ENCODE measurements around the gene SCN1B. TPM values are rescaled to one million over a fixed set of nuclear protein-coding genes. Genes with fewer than 3 reads are reported as not detected.

The SCN1B gene
- polyA plus RNA-seq, 2 of the 4 experiments (the other 2 are of a cell fraction), result 11.0 to 11.3 TPM

- DNase-seq (ENCODE audit: low read depth in 1 of 2, low spot score in 1 of 2), result no peak
- no peak overlapping the region for H3K4me3 ChIP-seq
- FAIRE-seq, result no peak
- no peak for ATAC-seq
- H3K9me3 ChIP-seq, result peaks cover 36% of the 10 kb centered on the region
- H3K4me2 ChIP-seq, result no peak overlapping the region
- ChIA-PET POLR2A (interaction anchor here (1.5 kb wide), 1 partner anchor 23 kb away, joined by 6 read pairs; no protein-coding TSS in a partner anchor), CTCF (interaction anchor here (5.8 to 61.4 kb wide), 3 partner anchors 11 to 60 kb away, joined by 40 to 1860 read pairs (median 67); partner anchors contain the start of genes GRAMD1A and SCN1B)
- no peaks in the 10 kb centered on the region for H3K4me1 ChIP-seq
- TF ChIP-seq SMC3 (IDR thresholded peaks at IDR 0.05), result no peak
- TF ChIP-seq JUN (IDR thresholded peaks at IDR 0.05), result no peak
- TF ChIP-seq HEYL (CRISPR knock-in tag; IDR thresholded peaks at IDR 0.05), result no peak
- TF ChIP-seq REST (IDR thresholded peaks at IDR 0.05), result no peak
- no peak for TF ChIP-seq CHD4 (IDR thresholded peaks at IDR 0.05; ENCODE audit: borderline replicate concordance)
- no peak for TF ChIP-seq CTCF (IDR thresholded peaks at IDR 0.05)
- TF ChIP-seq BCL3 (IDR thresholded peaks at IDR 0.05), result no peak
- TF ChIP-seq HOXB5 (CRISPR knock-in tag; IDR thresholded peaks at IDR 0.05), result no peak
- TF ChIP-seq ELK1 (IDR thresholded peaks at IDR 0.05; ENCODE audit: low read depth, low read length), result no peak
- TF ChIP-seq TFCP2L1 (CRISPR knock-in tag; IDR thresholded peaks at IDR 0.05), result no peak
- TF ChIP-seq ESRRA (IDR thresholded peaks at IDR 0.05; ENCODE audit: borderline replicate concordance, low read length), result no peak
- TF ChIP-seq BHLHE40 (IDR thresholded peaks at IDR 0.05; ENCODE audit: low read depth, low read length), result no peak
- no peak for TF ChIP-seq E2F6 (IDR thresholded peaks at IDR 0.05; ENCODE audit: borderline replicate concordance, low read depth)
- no peak for TF ChIP-seq HOXB13 (CRISPR knock-in tag; IDR thresholded peaks at IDR 0.05; ENCODE audit: low read depth)
- TF ChIP-seq CBX2 (IDR thresholded peaks at IDR 0.05; ENCODE audit: borderline replicate concordance, low read depth), result no peak
- no peak for TF ChIP-seq FOSL2 (IDR thresholded peaks at IDR 0.05)
- TF ChIP-seq FOSL2 (CRISPR knock-in tag; IDR thresholded peaks at IDR 0.05), result no peak
- TF ChIP-seq ZNF302 (CRISPR knock-in tag; IDR thresholded peaks at IDR 0.05), result no peak
- no peak overlapping the region for H3K27ac ChIP-seq
- WGBS (ENCODE audit: missing lambda C conversion rate), result 34% methylated on average over 4 of the region's 4 CpGs
Measured at GRCh38 chr19:34983786-34984185, 46.5 kb upstream of the SCN1B start.

GRCh38 chr19:34984287-34984686 lies 46.0 kb upstream of the SCN1B start:
- 30% methylated on average over 3 of the region's 3 CpGs for WGBS (ENCODE audit: missing lambda C conversion rate)
- ChIA-PET POLR2A (interaction anchor here (1.5 kb wide), 1 partner anchor 22 kb away, joined by 6 read pairs; no protein-coding TSS in a partner anchor), CTCF (interaction anchor here (1.5 to 61.4 kb wide), 7 partner anchors 11 to 131 kb away, joined by 4 to 1860 read pairs (median 6); partner anchors contain the start of genes GRAMD1A and SCN1B)
- Histone ChIP-seq H3K4me1 (no peaks in the 10 kb centered on the region), H3K4me2 (no peak overlapping the region), H3K4me3 (no peak overlapping the region), H3K27ac (no peak overlapping the region), H3K9me3 (peaks cover 33% of the 10 kb centered on the region)
- ATAC-seq (no peak), DNase-seq (ENCODE audit: low read depth in 1 of 2, low spot score in 1 of 2) (no peak), FAIRE-seq (peak; percentile 96)
- TF ChIP-seq PBX3 (IDR thresholded peaks at IDR 0.05) (no peak), TFCP2L1 (CRISPR knock-in tag; IDR thresholded peaks at IDR 0.05) (no peak), EP300 (IDR thresholded peaks at IDR 0.05) (no peak), GATA3 (IDR thresholded peaks at IDR 0.05; ENCODE audit: borderline replicate concordance) (no peak), FOSB (CRISPR knock-in tag; IDR thresholded peaks at IDR 0.05) (no peak), USF2 (IDR thresholded peaks at IDR 0.05) (no peak), ZNF302 (CRISPR knock-in tag; IDR thresholded peaks at IDR 0.05) (no peak), RNF2 (IDR thresholded peaks at IDR 0.05; ENCODE audit: borderline replicate concordance, low read depth) (no peak), POLR2A (IDR thresholded peaks at IDR 0.05; ENCODE audit: low read length) (no peak), ZSCAN20 (CRISPR knock-in tag; IDR thresholded peaks at IDR 0.05) (no peak), RFX5 (IDR thresholded peaks at IDR 0.05) (no peak), SREBF2 (IDR thresholded peaks at IDR 0.05) (no peak), ESRRA (IDR thresholded peaks at IDR 0.05; ENCODE audit: borderline replicate concordance, low read length) (no peak)
